GM18909 (cell line): ENCODE results near the gene CKB.

Source experiments
- ATAC-seq: cut with Tn5 transposase; IDR thresholded peaks from one replicate; pipeline ENCODE4 v1.9.1; 2021; ENCODE audit warnings: mild to moderate bottlenecking; ENCODE audit not compliant: unreplicated experiment, poor library complexity

Gene CKB

DNA sequence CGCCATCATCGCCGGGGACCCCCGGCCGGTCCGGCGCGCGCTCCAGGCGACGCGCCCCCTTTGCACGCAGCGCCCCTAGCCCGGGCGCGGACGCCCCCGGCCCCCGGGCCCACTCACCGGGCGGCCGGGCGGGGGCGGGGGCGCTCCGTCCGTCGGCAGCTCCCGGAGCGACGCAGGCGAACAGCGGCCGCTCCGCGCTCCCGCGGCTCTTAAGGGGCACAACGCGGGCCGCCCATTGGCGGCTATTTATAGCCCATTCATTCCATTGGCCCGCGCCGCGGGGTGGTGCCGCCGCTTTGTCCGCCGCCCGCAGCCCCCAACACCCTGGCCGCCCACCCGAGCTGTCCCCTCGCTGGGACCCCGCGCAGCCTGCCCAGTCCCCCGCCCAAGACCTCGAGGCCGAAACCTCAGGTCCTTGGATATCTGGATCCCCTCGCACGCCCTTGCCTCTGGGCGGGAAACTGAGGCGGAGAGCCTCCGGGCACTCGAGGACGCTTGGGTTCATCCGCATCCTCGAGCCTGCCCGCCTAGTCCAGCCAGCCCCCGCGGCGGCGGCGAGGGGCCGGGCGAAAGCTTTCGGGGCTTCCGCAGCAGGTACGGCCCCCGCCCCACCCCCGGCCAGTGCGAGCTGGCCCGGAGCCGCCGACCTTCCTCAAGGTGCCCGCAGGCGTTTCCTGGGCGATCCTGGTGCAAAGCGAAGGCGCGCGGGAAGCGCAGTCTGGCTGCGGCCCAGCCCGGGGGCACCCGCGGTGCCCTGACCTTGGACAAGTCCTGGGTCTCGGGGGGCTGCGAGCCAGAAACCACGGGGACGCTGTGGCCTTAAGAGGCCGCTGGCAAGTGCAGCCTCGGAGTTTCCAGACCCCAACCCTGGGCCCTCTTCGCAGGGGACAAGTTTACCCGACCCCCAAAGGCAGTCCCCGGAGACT lies at the start of gene CKB:
Gene CKB, minus strand, starts transcription at position 182 of the 926 bp plus-strand sequence. CDS start 337 bp downstream, outside the sequence.
- ATAC-seq, result no peak

DNA sequence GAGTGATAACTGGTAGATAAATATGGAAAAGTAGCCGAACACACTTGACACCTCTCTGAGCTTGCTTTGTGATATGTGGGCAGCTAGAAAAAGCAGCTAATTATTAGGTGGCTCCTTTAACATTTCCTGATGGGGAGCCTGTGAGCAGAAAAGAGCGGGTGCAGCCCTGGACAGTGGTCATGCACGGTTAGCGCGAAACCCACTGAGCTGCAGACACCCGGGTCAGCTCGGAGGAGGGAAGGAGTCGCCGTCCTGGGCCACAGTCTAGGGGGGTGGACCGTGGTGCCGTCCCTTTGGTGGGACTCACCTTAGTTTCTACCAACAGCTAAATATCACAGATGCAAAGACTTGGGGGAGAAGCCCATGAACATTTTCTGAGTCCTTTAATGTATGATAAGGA lies 46.8 kb upstream of the CKB start:
- no peak for ATAC-seq

GRCh38 chr14:103568952-103569351 lies 46.3 kb upstream of the CKB start:
- no peak for ATAC-seq

GRCh38 chr14:103563844-103564505 lies 41.3 kb upstream of the CKB start:
- no peak for ATAC-seq

DNA sequence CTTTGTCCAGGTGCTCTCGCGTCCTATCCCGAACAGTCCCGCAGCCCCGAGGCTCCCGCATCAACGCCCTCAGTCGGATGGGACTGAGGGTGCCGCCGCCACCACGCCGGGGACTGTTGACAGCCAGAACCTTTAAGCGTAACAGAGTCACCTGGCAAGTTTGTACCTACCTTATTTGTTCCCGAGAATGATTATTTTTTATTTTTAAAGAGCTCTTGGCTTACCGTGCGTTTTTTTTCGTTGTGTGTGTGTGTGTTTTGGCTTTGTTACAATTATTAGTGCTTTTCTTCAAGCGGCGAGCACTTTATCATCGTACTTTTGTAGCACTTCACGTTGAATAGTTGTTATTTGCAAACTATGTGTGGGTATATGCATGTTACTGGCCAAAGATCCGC lies 40.6 kb upstream of the CKB start:
- ATAC-seq, result no peak

- peak; percentile 74 for ATAC-seq
Measured at GRCh38 chr14:103562429-103563225, 40.0 kb upstream of the CKB start, which contains the start of the genes BAG5 and COA8. TSS of gene BAG5 (minus strand) at chr14:103562657. CDS start at chr14:103561164, 1,493 bp downstream. TSS of gene COA8 (plus strand) at chr14:103562960. CDS start at chr14:103563002, 42 bp downstream.

GRCh38 chr14:103562179-103562428 lies 39.5 kb upstream of the CKB start:
- ATAC-seq, result peak; percentile 25

DNA sequence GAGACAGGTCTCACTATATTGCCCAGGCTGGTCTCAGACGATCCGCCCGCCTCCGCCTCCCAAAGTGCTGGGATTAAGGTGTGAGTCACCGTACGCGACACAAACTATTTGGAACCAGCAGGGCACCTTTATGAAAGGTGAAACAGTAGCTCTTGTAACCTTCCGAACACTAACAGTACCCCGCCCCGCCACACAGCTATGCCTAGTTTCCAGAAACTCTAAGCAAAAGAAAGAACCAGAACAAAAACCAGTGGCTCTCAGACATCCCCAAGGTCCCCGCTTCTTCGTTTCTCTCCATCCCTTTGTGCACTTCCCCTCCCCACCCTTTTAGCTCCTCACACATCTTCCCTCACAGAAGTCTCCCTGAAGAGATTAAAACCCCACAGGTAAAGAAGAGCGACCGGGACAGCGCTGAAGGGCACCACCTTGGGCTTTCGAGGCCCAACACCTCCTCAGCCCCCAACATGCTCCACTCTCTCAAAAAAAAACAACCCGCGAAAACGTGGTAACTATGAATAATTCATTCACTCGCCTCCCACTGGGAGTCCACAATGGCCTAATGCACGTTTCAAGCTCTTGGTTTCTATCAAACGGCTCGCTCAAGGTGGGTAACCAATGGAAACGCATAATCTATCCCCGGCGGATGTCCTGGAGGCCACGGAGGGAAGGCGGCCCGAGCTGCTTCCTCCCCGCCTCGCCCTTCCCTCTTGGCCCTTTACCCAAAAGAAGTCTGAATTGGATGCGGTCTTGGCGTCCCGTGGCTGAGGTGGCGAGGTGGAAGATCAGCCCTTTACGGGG lies 39.0 kb upstream of the CKB start:
- ATAC-seq, result peak; percentile 23

DNA sequence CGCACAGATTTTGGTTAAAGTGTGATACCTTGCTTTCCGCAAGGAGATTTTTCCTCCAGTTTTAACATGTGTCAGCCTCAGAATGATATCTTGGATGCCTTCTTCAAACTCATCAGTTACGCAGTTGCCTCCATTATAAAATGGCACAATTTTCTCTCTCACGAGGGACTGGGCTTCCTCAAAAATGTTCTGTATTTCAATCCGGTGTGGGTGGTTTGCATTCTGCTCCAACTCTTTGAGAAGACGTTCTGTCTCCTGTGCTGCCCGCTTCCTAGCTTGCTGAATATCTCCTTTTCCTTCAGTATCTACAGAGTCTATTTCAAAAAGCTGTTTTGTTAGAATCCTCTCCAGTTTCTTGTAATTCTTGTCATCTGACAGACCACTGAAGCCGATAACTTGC lies 38.1 kb upstream of the CKB start:
- ATAC-seq, result no peak

DNA sequence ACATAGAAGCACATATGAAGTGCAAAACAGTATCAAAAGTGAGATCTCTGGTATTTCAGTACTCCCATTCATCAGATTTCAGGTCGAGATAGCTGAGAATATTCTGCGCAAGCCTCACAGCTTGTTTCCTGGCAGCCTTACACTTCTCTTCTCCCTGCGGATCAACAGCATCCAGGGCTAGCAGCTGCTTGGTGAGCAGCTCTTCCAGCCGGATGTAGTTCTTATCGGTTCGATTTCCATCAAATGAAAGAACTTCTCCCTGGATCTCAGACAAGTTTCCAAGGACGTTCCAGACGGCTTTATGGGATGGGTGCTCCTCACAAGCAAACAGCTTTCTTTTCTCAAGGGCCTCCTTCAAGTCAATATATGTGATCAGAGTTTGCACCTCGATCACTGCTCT lies 37.1 kb upstream of the CKB start:
- no peak for ATAC-seq

DNA sequence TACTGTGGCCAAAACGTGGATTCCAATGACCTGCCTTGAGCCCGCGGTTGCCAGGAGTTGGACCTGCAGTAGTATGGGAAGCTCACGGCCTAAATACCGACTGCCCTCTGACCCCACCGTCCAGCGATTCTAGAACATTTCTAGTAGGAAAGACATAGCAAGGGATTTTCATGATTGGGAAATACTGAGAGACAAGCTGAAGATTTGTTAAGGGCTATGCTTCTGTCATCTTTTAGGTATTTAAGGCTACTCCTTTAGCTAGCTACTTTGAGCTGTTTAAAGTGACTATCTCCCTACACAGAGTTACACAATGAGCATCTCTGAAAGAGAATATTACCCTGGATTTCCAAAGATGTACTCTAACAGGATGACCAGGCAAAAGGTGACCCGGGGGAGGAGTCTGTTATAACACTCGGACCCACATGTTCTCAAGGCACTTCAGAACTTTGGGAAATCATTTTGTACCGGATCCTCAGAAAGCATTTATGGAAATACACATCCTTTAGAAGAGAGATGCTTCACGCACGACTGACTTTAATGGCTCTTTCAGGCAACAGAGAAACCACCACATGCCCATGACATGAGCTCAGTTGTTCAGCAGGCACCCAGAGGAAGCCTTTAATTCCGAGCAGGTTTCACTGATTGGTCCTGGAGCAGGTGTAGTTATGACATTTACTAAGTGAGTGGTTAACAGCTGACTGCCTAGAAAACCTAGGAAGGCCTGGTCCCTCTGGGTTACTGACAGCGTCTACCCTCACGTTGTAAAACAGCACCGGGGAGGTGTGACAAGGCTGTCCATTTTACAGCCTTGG lies 35.6 kb upstream of the CKB start:
- no peak for ATAC-seq

DNA sequence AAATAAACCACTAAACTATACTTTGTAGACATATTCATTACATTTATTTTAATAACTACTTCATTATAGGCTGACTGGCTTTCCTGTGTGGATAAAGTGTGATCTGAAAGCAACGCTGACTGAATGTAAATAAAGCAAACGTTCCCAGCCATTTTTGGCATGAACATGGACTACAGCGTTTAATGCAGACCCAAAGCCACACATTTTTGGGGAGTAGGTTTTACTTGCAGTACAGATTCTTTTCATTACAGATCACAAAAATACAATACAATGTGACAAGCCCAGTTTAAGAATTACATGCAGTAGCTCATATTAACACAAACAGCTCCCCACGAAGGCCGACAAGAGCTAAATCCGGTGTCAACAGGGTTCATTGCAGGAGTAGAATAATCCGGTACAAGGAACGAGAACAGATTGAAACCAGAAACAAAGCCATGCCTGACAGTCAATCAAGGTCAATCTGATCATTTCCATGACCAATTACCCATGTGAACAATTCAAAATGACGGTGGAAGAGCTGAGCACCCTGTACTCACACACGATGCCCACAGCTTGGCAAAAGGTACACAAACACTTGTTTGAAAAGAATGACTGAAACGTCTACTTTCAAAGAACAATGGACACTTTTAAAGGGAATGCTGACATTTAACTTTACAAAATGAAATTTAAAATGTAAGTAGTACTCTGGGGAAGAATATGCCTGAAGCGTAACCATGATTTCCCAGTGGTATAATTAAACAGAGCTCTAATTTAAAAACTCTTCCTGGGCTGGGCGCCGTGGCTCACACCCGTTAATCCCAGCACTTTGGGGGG lies 34.5 kb upstream of the CKB start:
- ATAC-seq, result no peak

GRCh38 chr14:103555559-103556337 lies 33.1 kb upstream of the CKB start:
- no peak for ATAC-seq

- no peak for ATAC-seq
Measured at GRCh38 chr14:103552846-103553210, 30.2 kb upstream of the CKB start.

DNA sequence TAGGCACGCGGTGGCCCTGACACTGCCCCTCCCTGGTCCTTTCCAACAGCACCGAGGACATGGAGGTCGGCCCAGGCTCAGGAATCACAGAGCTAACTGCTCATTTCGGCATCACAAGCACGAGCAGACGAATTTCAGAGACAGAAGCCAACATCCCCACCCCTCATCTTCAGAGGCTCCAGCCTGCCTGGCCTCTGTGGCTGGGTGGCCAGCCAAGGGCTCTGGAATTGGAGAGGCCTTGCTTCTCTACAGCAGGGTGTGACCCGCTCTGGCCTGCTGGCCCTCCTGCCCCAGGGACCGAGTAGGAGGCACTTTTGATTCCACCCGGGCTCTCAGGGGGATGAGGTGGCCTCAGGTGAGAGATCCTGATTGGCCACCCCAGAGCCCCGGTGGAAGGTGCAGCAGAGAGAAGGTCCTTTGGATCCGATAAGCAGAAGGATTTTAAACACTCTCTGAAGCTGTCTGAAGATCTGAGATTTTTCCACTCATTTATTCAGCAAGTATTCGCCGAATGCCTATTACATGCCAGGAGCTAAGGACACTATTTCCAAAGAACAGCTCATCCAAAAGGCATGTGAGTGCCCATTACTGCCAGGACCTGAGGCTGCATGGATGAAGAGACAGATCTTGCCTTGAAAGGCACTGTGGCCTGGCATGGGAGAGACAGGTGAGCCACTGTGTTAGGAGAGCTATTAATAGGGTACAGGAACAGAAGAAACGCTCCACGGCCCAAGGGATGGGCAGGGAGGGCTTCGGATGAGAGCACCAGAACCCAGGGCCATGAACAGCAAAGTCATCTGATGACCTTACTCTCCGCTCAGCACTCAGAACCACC lies 29.6 kb upstream of the CKB start:
- ATAC-seq, result no peak

DNA sequence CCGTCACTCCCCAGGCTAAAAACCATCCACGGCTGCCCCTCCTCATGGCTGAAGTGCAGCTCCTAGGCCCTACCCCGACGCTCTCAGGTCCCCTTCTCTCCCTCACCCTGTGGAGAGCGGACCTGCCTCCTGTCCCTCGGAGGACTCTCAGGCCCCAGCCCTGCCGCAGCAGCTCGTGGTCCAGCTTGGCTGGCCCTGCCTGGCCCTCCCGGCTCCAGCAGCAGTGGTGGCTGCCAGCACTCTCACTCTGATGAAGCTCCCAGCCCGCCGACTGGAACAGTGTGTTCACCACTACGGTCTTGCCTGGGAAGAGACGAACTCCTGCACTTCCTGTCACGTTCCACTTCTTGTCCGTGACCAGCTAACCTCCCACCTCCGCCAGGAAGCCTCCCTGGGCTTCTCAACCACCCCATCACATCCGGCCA lies 28.7 kb upstream of the CKB start:
- ATAC-seq, result no peak
